Inferior parietal cortex (tissue), 1 donor: ENCODE data around the gene NARS2.
"Not testable (repeated sequence)": the region's sequence is repeated elsewhere in the genome, so short reads cannot be mapped to it uniquely, and the experiment has no call there.

Experiments
- DNase-seq: peaks from one replicate; pipeline ENCODE4 v3.0.0-alpha.2; 2016; ENCODE audit errors: extremely low spot score

The NARS2 gene

DNA sequence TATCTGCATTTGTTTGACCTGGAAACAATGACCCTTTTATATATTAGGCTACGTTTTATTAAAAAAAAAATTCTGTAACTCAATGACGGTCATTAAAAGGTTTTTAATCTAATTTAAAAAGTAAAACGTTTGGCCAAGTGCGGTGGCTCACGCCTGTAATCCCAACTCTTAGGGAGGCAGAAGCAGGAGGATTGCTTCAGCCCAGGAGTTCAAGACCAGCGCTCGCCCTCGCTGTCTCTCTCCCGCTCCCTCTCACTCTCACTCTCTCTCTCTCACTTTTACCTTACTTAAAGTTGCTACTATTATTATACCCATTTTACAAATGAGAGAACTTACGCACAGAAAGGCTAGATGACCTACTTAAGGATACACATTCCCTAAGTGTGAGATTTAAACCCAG is 814 bp upstream of the NARS2 start:
- DNase-seq: no peak

DNA sequence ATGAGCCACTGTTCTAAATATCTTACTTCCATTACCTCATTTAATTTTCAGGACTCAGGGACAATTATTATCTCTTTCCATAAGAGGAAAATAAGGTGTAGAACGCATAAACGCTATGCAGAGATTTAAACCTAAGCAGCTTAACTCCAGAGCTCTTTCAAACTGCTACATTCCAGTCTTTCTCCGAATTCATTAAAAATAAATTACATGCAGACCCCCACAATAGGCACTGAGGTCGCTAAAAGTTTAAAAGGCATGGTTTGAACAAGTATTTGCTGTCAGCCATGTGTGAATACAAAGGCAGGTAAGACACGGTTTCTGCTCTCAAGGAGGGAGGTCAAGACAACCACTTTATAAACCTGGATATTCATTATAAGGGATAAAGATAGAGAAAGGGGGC is 983 bp downstream of the NARS2 start:
- DNase-seq: no peak

DNA sequence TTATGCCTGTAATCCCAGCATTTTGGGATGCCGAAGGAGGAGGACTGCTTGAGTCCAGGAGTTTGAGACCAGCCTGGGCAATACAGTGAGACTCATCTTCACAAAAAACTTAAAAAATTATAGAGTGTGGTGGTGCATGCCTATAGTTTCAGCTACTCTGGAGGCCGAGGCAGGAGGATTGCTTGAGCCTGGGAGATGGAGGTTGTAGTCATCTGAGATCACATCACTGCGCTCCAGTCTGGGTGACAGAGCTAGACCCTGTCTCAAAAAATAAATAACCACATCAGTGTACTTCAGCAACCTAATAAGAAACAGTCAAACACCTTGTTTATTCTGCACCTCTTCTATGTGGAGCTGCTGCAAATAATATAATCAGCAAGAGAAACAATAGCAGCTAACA is 1.4 kb downstream of the NARS2 start:
- DNase-seq: no peak

DNA sequence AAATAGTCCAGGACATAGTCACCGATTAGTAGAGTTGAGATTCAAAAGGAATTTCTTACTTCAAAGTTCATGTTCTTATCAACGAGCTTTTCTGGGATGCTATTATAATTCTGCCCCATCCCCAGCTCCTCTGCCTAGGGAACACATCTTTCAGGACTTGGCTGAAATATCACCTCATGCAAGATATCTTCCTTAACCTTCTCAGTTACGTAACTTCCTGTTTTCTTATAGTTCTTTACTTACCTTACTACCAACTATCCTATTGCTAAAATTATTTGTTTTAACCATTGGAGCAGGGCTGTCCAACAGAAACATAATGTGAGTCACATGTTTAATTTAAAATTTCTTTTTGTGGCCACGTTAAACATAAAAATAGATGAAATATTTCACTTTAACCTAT is 2.3 kb downstream of the NARS2 start:
- no peak for DNase-seq

DNA sequence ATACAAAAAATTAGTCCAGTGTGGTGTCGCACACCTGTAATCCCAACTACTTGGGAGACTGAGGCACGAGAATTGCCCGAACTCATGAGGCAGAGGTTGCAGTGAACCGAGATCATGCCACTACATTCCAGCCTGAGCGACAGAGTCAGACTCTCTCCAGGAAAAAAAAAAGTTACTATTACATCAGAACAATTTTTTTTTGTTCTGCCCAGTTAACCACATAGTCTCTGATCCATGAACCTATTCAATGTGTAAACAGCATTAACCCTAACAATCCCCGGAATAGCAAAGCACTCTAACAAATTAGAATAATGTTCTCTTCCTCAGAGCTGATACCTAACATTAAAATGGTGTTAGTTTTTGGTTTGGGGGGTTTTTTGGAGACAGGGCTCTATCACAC is 4.6 kb downstream of the NARS2 start:
- no peak for DNase-seq

DNA sequence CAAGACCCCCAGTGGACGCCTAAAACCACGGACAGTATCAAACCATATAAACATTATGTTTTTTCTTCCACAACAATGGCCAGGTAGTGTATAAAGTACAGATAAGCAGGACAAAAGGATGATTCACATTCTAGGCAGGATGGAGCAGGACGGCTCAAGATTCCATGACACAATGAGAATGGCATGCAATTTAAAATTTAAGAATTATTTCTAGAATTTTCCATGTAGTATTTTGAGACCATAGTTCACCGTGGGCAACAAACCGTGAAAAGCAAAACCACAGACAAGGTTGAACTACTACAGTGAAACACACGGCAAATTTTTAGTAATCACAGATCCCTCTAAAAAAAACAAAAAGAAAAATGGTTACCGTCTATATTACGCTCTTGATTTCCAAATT is 7.5 kb downstream of the NARS2 start:
- DNase-seq: no peak

DNA sequence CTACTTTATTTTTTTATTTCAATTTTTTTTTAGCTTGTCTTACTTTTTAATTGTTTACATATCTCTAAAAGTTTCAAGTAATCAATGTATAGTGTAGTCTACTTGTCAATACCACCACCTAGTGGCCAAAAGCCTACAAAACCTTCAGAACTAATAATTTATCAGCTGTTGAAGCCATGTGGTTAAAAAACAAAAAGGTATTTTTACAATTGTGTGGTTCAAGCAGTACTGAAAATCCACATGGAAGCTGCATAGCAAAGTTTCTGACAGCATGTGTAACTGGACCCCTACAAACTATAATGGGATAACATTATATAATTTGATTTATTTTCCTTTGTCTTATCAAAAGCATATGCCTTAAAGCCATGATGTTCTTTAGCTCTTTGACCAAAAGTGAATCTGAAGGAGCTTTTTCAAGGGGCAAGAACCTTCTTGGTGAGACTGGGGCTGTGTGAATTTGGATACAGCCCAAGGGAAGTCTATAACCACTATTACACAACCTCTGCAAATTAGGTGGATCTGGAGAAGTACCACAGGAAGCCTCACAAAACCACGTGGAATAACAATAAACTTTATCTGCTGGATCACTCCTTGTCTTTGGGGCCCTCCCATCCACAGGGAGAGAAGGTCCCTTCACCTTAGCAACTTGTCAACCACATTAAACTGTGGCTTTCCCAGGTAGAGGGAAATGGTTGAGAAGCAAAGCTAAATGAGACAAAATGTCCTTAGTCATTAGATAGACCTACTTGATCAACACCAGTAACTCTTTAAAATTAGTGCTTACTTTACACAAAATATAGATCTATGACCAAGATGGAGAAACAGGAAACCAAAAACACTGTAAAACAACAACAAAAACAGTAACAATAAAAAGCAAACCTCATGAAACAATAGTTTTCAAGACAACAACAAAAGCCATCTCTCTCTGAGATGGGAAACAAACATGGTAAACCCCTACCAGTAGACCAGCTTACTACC is 9.9 kb downstream of the NARS2 start:
- peak; percentile 89 for DNase-seq

DNA sequence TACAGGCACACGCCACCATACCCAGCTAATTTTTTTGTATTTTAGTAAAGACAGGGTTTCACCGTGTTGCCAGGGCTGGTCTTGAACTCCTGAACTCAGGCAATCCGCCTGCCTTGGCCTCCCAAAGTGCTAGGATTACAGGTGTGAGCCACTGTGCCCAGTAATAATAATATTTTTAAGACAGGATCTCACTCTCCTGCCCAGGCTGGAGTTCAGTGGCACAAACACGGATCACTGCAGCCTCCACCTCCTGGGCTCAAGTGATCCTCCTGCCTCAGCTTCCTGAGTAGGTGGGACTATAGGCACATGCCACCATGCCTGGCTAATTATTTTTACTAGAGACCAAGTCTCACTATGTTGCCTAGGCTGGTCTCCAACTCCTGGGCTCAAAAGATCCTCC is 10.6 kb downstream of the NARS2 start:
- DNase-seq: not testable (repeated sequence)

DNA sequence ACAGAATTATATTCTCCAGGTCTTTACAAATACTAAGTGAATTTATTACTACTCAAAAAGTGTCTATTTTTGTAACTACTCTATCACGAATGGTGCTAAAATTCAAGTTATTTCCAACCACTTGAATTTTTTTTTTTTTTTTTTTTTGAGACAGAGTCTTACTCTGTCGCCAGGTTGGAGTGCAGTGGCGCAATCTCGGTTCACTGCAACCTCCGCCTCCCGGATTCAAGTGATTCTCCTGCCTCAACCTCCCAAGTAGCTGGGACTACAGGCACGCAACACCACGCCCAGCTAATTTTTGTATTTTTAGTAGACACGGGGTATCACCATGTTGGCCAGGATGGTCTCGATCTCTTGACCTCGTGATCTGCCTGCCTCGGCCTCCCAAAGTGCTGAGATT is 11.6 kb downstream of the NARS2 start:
- DNase-seq: not testable (repeated sequence)

DNA sequence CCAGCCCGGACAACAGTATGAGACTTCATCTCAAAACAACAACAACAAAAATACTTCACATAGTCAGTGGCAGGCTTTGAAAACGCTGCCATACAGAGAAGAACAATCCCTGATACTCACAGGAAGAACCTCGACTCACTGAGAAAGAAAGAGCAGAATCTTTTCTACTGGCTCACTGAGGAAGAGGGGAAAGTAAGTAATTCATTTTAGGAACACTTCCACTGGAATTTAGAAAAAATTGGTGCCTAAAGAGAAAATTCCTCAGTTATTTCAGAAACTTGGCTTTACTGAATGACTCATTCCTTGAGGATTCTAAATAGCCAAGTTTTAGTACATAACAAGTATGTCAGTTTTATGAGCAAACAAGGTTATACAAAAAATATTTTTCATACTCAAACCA is 12.3 kb downstream of the NARS2 start:
- DNase-seq: no peak

DNA sequence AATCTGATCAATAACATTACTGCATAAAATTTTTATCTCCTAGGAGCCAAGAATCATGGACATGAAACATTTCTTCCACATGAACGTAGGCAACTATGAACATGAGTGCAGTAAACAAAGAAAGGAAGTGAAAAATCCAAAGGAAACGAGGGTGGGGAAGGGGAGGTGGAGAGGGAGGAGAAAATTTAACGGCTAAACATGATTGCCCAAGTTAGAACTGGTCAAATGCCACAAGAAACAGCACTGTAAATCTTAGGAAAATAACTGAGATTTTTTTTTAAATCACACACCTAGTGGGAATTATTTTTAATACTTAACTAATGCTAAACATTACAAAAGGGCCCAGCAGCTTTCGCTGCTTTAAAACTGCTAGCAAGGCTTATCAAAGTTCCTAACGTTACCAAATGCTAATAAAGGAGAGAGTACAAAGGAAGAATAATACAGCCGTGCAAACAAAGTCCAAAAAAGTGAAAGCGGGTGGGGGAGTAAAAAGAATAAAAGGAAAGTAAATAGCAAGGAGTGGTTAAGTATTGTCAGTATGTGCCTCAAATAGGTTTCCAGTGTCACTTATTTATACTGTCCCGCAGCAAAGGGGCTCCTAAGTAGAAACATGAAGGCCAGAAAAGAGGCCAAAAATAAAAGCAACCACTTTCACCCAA is 13.7 kb downstream of the NARS2 start:
- no peak for DNase-seq

DNA sequence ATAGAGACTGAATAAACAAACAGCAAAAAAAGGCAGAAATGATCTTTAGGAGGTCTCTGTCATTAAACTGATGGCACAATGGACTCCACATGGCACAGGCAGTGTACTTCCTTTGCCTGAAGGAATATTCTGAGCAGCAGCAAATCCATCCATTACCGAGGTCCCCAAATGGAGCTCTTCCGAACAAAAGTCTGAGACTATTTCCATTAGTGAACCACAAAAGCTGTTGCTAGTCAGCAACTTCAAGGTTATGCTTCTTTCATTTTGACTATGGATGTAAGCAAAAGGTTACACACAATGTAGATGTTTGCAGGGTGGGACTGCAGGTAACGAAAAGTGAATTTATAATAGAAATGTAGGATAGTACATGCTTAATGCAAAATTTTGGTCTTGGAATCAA is 14.5 kb downstream of the NARS2 start:
- no peak for DNase-seq

DNA sequence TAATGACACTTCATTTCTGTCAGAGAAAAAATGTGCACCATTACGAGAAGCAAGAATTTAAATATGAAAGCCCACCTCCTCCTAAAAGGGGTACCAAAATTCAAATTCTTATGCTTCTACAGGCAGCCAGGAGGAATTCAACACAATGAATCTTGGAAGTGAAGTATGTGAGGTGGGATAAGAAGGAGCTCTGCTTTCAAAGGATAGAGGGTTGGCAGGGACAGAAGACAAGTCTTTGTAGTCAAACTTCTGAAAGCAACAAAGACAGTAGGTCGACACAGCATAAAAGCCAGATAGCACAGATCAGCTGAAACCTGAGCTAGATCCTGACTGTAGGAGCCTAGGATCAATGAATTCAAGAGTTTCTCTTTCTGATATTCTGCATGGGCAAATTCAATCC is 17.4 kb downstream of the NARS2 start:
- no peak for DNase-seq

DNA sequence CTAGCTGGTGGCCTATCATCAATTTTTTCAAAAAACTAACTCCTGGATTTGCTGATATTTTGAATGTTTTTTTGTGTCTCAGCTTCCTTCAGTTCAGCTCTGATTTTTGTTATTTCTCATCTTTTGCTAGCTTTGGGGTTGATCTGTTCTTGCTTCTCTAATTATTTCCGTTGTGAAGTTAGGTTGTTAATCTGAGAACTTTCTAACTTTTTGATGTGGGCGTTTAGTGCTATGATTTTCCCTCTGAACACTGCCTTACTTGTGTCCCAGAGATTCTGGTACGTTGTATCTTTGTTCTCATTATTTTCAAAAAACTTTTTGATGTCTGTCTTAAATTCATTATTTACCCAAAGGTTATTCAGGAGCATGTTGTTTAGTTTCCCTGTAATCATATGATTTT is 19.1 kb downstream of the NARS2 start:
- DNase-seq: no peak

DNA sequence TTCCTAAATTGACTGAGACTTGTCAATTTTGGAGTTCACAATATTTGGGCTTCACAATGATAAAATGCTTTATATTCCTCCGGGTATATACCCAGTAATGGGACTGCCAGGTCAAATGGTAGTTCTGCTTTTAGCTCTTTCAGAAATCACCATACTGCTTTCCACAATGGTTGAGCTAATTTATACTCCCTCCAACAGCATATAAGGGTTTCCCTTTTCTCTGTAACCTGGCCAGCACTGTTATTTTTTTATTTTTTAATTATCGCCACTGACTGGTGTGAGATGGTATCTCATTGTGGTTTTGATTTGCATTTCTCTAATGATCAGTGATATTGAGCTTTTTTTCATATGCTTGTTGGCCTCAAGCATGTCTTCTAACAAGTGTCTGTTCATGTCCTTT is 21.8 kb downstream of the NARS2 start:
- no peak for DNase-seq

DNA sequence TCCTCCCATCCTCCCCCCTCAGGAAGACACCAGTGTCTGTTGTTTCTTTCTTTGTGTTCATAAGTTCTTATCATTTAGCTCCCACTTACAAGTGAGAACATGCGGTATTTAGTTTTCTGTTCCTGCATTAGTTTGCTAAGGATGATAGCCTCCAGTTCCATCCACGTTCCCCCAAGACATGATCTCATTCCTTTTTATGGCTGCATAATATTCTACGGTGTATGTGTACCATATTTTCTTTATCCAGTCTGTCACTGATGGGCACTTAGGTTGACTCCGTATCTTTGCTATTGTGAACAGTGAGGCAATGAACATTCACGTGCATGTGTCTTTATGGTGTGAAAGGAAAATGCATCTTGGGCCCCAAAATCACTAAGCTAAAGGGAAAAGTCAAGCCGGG is 22.5 kb downstream of the NARS2 start:
- not testable (repeated sequence) for DNase-seq

DNA sequence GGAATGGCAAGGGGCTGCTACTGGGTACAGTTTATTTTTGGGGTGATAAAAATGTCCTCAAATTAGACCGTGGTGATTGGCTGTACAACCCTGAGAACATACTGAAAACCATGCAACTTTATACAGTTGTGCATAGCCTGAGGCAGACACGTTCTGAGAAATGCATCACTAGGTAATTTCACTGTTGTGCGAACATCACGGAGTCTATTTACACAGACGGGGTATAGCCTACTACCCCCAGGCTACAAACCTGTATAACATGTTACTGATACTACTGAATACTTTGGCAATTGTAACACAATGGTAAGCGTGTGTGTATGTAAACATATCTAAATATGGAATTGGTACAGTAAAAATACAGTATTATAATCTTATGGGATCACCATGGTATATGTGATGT is 23.6 kb downstream of the NARS2 start:
- DNase-seq: no peak

DNA sequence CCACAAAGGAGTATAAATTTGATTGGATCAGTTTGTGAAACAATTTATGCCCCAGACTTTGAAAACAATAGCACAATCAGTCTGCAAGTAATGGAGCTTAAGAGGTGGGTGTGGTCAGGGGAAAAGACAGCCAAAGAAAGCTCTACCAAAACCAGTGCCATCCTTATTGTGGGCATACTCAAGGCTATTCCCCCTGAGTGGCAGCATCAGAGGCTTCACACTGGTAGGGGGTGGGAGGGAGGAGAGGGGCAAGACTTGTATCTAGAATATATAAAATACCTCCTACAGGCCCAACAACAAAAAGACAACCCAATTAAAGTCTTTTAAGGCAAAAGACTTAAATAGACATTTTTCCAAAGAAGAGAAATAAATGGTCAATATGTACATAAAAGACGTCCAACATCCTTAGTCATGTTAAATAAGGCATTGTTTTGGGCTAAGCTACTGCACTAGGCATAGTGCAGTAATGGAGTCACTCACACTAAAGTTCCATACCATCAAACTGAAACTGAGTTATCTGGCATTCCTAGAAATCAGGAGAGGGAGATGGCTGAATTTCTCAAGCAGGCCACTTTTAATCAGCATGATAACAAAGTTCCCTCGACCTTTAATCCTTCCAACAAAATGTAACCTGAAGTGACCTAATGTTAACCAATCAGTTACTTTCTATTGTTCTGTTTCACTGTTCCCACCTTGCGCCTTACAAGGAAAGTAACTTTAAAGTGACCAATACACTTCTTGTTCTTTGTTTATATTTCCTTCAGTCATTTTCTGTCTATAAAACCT is 24.8 kb downstream of the NARS2 start:
- no peak for DNase-seq

DNA sequence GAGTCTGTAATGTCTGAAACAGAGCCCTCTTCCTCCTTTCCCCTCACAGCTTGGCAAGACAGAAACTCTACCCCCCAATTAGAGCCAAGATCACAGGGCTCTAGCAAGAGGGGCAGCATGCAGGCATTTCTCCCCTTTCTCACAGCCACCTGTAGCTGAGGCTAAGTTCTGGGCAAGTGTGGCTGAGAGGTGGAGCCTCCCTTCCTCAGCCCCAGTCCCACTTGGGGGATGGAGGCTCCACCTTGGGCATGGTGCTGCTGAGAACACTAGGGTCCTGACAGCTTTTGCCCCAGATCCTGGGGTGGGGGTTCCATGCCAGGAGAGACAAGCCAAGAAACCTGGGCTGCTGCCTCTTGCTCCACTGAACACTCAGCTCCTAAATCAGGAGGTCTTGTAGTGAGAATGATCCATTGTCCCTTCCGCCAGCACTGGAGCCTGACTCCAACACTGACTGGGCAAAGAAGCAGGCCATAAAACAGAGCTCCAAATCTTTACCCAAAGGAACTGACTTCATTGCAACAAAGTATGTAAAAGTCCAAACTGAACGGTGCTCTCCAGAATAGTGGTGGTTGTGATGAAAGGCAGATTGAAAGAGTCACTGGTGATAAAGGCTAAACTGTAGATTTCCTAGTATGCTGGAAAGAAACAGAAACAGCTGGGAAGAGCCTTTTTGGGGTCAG is 25.6 kb downstream of the NARS2 start:
- DNase-seq: no peak

DNA sequence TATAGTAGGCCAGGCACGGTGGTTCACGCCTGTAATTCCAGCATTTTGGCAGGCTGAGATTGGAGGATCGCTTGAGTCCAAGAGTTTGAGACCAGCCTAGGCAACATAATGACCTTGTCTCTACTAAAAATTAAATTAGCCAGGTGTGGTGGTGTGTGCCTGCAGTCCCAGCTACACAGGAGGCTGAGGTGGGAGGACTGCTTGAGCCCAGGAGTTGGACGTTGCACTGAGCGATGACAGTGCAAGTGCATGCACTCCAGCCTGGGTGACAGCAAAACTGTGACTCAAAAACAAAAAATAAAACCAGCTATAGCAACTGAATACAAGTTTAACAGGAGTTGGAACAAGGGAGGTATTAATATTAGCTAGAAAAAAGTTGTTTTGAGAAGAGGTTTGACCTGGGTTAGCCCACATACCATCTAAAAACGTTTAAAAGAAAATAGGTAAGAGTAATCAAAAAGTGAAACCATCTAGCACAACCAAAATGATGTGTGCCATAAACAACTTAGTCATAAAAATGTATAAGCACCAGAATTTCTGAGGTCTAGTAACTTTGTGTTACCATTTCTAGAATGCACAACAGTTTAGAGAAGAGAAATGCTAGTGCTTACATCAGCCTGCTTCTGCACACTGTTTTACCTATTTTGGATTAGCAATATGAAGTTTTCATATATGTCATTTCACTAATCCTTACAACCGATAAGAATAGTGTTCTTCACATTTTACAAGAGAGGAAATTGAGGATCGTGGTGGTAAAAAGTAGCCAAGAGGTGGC is 26.5 kb downstream of the NARS2 start:
- no peak for DNase-seq

DNA sequence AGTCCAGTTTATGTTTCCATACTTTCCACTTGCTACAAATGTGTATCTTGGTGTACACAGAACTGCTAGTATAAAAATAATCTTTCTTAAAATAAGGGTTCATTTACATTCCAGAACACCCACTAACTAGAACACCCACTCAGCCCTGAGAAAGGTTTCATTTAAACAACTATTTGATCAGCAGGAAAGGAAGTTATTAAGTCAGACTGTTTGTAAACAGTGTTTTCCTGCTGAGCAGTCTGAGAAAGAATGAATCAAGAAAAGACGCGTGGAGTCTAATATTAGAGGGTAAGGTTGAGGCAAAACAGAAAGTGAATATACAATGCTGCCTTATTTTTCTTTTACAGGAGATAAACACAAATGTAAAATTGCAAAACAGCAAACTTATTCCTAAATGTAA is 32.7 kb downstream of the NARS2 start:
- DNase-seq: no peak
